ENCODE data around the gene RASD2.
A peak's percentile ranks its signal among the peaks of the same experiment; 100 is the strongest.
"Not testable (repeated sequence)": the region's sequence is repeated elsewhere in the genome, so short reads cannot be mapped to it uniquely, and the experiment has no call there.

Gene RASD2, protein sequence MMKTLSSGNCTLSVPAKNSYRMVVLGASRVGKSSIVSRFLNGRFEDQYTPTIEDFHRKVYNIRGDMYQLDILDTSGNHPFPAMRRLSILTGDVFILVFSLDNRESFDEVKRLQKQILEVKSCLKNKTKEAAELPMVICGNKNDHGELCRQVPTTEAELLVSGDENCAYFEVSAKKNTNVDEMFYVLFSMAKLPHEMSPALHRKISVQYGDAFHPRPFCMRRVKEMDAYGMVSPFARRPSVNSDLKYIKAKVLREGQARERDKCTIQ

DNA sequence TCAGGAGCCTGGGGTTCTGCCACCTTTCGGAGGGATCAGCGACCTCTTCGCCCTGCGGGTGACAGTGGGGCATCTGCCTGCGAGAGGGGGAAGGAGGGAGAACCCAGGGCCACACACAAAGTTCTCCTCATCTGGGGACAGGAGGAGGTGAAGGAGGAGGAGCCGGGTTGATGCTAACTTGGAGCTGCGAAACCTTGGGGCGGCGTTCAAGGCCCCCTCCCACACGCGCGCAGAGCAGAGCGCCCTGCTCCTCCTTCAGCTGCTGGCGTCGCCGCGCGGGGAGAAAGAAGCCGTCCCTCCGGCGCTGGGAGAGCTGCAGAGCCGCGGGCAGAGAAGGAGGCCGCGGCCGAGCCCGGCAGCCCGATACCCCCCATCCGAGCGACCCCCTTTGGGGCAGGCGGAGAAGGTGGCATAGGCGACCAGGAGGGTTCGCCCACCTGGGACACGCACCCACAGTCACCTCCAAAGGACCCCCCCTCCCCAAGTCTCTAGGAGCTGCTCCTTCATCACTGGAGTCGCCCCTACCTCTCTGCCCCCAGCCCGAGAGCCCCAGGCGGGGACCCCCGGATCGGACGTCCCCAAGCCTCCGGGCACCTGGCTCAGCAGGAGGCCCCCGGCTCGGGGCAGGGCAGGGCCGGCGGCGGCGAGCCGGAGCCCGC, at the start of gene RASD2:
Gene RASD2, plus strand, starts transcription at position 237 of the 659 bp plus-strand sequence. CDS start 5,979 bp downstream, outside the sequence.
- peak; percentile 48 for DNase-seq (ENCODE audit: low spot score)

DNA sequence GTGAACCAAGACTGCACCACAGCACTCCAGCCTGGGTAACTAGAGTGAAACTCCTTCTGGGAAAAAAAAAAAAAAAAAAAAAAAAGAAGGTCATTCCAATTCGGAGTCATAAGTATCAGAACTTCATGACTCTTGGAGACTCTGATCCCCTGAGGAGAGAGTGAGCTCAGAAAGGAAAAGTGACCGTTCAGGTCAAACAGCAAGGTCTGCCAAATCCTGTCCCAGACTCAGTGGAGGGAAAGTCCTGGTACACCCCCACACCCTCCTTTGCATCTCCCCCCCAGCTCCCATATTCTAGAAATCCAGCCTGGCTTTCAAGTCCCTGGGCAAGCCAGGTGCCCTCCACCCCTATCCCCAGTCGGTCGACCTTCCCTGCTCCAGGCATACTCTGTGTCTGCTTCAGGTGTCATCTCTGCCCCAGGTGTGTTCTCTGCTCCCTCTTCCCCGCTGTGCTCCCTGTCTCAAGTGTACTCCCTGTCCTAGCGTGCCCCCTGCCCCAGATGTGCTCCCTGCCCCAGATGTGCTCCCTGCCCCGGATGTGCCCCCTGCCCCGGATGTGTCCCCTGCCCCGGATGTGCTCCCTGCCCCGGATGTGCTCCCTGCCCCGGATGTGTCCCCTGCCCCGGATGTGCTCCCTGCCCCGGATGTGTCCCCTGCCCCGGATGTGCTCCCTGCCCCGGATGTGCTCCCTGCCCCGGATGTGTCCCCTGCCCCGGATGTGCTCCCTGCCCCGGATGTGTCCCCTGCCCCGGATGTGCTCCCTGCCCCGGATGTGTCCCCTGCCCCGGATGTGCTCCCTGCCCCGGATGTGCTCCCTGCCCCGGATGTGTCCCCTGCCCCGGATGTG, 49.3 kb upstream of the RASD2 start:
- not testable (repeated sequence) for DNase-seq (ENCODE audit: low spot score)

DNA sequence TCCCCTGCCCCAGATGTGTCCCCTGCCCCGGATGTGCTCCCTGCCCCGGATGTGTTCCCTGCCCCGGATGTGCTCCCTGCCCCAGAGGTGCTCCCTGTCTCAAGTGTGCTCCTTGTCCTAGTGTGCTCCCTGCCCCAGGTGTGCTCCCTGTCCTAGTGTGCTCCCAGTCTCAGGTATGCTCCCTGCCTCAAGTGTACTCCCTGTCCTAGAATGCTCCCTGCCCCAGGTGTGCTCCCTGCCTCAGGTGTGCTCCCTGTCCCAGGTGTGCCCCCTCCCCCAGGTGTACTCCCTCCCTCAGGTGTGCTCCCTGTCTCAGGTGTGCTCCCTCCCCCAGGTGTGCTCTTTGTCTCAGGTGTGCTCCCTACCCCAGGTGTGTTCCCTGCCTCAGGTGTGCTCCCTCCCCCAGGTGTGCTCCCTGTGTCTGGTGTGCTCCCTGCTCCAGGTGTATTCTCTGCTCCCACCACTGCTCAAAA, 48.7 kb upstream of the RASD2 start:
- DNase-seq (ENCODE audit: low spot score), result no peak

DNA sequence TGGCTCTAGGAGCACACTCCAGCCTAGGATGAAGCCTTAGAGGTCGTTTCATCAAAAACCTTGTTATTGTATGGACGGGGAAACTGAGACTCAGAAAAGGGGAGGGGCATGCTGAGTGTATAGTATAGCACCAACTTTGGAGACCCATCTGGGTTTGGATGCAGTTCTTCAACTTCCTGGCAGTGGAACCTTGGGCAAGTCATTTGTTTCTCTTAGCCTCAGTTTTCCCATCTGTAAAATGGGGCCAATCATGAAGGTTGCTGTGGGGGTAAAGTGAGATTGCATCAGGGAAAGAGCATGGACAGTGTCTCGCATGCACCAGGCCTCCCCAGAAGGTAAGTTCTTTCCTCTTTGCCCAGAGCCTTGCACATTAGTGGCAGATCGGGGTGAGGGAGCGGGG, 47.6 kb upstream of the RASD2 start:
- no peak for DNase-seq (ENCODE audit: low spot score)

DNA sequence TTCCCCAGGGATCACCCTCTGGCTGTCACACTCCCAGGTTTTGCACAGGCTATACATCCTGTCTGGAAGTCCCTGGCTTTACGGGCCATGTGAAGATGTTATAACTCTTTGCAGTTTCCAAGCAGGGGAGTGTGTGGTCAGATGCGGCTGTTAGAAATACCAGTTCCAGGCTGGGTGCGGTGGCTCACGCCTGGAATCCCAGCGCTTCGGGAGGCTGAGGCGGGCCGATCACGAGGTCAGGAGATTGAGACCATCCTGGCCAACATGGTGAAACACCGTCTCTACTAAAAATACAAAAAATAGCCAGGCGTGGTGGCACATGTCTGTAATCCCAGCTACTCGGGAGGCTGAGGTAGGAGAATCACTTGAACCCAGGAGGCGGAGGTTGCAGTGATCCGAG, 44.9 kb upstream of the RASD2 start:
- not testable (repeated sequence) for DNase-seq (ENCODE audit: low spot score)

DNA sequence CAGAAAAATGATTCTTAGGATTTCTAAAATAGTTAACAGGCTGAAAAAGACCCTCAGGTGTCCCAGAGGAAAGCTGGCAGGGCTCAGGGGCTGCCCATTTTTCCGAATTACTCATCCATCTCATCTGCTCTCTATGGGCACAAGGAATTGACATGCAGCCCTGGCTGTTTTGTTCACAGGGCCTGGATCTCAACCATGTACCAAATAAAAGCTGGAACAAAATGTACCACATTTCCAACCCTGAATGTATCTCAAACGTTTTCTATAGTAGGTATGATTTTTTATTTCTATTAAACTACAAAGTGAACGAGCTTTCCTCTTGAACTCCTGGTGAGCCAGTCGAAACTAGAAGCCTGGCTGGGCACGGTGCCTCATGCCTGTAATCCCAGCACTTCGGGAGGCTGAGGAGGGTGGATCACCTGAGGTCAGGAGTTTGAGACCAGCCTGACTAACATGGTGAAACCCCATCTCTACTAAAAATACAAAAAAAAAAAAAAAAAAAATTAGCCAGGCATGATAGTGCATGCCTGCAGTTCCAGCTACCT, 43.8 kb upstream of the RASD2 start:
- DNase-seq (ENCODE audit: low spot score), result no peak

DNA sequence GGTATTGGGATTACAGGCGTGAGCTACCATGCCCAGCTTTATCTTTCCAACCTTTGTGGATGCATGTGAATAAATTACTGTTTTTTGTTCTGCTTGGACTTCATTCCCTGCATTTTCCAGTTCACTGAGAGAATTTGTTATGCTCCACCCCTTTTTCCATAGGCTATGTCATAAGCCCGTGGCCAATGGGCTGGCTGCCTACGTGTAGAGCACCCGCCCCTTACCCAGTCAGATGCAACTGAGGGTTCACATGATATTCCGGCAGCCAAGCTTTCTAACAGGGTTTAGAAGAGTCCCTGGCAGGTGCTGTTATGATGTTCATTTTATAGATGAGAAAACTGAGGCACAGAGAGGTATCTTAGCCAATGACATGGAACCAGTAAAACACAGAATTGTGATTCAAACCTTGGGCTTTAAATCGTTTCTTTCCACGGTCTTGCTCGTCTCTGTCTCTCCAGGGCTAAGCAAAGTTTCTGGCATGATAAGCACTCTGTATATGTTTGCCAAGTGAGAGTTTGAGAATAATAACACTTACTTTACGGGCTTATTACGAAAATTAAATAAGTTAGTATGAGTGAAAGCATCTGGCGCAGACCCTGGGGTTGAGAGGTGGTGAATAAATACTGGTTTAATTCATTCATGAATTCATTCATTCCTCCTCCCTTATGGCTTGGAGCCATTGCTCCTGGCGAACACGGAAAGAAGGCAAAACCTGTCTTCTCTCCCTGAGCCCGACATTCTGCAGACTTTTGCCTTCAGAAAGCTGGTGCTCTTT, 42.4 kb upstream of the RASD2 start:
- DNase-seq (ENCODE audit: low spot score), result no peak

DNA sequence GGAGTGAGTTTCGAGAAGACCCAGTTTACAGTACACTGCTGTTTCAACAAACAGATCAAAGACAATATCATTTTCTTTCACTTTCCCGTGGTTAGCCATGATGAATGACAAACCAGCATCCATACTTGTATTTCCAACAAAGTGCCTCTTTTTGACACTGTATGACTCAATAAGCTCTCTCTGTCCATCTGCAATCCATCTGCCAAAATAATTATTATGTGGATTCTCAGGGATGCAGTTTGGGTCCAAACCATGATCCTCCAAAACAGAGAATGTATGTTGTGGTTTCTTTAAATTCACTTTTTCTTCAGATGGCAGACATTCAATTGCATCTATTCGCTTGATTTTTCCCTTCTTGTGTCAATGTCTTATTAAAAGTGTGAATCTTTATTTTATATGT, 37.8 kb upstream of the RASD2 start:
- DNase-seq (ENCODE audit: low spot score), result no peak

DNA sequence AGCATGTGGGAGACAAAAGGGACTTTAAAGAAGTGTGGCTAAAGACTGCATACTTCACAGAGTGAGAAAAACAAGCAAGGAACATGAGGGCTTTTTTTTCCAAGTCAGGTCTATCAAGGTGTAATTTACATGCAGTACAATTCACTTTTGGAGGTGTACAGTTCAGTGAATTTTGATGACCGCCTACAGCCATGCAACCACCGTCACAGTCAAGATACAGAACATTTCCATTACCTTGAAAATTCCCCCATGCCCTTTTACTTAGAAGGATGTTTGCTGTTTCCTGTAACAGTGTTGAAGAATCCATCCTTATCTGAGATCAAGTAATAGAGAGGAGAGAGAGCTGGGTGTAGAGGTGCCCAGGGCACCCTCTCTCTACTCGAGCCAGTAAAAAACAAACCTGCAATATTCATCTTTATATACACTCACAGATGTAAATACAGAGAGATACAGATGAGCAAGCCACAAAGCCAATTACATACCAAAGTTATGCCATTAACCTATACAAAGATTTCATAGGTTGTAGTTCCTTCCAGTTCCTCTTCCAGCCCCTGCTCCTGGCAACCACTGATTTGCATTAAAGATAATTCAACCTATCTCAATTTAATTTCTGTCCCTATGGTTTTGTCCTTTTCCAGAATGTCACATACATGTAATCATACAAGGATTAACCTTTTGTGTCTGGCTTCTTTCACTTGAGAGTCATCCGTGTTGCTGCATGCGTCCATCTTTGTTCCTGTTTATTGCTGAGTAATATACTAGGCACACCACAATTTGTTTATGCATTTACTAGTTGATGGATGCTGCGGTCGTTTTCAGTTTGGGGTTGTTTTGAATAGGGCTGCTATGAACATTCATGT, 35.0 kb upstream of the RASD2 start:
- DNase-seq (ENCODE audit: low spot score), result no peak

DNA sequence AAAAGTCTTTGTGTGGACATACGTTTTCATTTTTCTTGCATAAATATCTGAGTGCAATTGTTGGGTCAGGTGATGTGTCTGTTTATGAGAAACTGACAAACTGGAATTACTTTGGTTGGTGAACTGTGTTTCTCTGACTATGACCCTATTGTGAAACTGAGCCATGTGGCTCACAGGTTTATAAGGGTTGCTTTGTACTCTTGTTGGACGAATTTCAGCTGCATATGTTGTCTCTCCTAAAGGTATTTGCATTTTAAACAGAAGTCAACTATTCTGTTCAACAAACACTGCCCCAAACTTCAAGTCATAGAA, 34.4 kb upstream of the RASD2 start:
- no peak for DNase-seq (ENCODE audit: low spot score)

DNA sequence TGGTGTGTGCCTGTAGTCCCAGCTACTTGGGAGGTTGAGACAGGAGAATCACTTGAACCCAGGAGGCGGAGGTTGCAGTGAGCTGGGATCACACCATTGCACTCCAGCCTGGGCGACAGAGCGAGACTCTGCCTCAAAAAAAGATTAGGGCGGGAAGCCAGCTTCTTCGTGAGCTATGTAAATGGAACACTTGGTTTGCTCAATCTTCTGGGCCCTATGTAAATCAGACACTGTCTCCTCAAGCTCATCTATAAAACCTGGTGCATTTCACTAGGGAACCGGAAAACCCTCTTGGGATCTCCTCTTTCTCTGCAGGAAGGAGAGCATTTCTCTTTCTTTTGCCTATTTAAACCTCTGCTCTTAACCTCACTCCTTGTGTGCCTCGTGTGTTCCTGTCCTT, 32.8 kb upstream of the RASD2 start:
- DNase-seq (ENCODE audit: low spot score), result not testable (repeated sequence)

DNA sequence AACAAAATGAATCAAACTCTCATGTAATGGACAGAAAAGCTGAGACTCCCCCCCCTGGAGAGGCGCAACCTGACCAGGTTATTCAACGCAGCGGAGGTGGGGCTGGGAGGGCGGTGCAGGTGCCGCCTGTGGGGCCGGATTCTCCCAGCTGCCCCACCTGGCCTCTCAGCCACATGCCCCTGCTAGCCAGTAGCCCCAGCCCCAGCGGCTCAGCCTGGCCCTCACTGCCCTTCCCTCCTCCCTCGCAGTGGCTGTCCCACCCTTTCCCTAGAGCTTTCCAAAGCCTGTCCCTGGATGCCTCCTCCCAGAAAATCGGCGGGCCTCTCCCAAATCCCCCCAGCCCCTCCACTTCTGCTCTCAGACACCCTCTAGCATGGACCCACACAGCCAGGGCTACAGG, 31.2 kb upstream of the RASD2 start:
- no peak for DNase-seq (ENCODE audit: low spot score)

DNA sequence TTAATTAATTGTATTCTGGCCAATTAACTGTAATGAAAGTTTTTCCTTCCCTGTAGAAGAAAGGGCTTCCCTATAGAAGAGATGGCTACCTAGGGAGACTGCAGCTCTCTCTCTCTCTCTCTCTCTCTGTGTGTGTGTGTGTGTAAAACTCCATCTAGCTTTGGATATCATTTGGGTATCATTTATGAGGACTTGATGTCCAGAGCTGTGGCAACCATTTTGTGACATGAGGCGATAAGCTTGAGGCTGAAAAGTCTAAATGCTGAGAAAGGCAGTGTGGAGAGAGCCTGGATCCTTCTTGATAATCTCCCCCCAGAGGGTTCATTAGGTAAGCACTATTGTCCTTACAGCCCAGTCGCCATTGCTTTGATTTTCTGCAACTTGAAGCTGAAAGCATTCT, 30.7 kb upstream of the RASD2 start:
- DNase-seq (ENCODE audit: low spot score), result no peak

DNA sequence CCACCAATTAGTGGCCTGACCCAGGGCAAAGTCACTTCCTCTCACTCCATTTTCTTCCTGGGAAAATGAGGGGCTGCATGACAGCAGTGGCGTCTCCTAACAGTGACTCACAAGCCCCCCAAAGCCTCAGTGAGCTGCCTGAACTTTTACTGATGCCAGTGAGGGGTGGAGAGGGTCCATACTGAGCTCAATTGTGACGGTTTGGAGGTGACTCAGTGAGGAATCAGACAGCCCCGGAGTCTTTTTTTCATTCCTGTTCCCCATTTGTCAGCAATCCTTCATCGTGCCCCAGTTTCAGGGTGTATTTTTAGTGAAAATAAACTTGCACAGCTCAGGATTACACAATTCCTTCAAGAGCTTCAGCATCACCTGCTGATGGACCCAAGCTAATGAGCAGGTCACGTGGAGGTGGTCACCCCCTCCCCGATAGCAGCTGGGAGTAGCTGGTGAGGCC, 30.1 kb upstream of the RASD2 start:
- no peak for DNase-seq (ENCODE audit: low spot score)

DNA sequence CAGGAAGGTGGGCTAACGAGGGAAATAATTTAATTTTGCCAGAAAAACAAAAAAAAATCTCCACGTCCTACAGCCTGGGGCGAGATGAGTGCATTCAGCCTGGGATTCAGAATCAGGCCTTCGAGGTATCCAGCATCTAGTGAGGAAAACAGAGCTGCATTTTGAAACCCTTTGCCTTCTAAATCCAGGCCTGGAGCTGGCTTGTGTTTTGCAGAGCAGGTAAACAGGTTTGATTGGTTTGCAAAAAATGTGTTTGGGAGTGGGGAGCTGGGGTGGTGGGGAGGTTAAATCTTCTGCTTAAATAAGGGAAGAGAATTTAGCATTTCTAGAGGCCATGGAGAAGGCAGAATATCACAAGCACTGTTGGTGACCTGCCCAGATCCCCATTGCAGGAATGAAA, 29.7 kb upstream of the RASD2 start:
- no peak for DNase-seq (ENCODE audit: low spot score)

DNA sequence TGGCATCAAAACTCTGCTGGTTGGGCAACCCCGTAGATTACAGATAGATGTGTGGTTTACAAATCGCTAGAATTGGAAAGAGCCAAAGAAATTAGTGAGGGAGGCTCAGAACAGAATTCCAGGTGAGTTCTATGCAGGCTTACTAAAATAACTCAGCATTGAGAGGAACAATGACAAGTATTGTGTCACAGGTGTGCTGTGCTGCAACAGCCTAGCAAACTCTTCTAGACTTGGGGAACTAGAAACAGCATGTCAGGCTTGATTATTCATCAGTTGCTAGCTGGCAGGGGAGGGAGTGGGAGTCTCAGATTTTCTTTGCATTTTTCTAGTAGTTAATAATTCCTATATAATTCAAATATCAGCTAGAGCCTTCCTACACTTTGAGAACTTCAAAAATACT, 26.3 kb upstream of the RASD2 start:
- DNase-seq (ENCODE audit: low spot score), result no peak

DNA sequence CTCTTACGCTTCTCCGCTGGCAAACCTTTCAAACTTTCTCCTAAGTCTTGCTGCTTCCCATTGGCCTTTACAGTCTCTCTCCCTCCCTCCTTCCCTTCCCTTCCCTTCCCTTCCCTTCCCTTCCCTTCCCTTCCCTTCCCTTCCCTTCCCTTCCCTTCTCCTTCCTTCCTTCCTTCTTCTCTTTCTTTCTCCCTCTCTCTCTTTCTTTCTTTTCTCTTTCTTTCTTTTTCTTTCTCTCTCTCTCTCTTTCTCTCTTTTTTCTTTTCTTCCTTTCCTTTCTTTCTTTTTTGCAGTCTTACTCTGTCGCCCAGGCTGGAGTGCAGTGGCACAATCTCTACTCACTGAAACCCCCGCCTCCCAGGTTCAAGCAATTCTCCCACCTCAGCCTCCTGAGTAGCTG, 24.7 kb upstream of the RASD2 start:
- not testable (repeated sequence) for DNase-seq (ENCODE audit: low spot score)

DNA sequence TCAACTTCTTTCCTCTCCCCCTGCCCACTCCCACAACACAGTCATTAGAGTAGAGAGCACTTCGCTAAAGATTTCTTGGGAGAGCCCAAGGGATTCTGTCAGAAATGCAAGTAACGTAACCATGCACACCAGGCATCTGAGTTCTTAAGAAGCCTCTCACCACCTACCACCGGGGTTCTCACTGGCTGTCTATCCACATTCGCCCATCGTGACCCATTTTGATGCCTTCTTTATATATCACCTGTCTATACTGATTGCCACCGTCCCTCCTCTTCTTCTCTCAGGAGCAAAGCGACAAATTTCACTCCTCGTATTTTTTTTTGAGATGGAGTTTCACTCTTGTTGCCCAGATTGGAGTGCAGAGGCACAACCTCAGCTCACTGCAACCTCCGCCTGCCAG, 23.9 kb upstream of the RASD2 start:
- no peak for DNase-seq (ENCODE audit: low spot score)

DNA sequence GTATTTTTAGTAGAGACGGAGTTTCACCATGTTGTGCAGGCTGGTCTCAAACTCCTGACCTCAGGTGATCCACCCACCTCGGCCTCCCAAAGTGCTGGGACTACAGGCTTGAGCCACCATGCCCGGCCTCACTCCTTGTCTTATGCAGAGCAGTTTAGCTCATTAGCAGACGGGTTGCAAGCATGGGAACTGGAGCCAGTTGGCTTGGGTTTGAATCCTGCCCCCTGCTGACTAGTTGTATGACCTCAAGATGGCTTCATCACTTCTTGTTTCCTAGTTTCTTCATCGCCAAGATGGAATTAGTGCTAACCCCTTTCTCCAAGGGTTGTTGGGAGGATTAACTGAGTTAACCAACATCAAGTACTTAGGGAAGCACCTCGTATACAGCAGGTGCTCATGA, 23.4 kb upstream of the RASD2 start:
- no peak for DNase-seq (ENCODE audit: low spot score)

DNA sequence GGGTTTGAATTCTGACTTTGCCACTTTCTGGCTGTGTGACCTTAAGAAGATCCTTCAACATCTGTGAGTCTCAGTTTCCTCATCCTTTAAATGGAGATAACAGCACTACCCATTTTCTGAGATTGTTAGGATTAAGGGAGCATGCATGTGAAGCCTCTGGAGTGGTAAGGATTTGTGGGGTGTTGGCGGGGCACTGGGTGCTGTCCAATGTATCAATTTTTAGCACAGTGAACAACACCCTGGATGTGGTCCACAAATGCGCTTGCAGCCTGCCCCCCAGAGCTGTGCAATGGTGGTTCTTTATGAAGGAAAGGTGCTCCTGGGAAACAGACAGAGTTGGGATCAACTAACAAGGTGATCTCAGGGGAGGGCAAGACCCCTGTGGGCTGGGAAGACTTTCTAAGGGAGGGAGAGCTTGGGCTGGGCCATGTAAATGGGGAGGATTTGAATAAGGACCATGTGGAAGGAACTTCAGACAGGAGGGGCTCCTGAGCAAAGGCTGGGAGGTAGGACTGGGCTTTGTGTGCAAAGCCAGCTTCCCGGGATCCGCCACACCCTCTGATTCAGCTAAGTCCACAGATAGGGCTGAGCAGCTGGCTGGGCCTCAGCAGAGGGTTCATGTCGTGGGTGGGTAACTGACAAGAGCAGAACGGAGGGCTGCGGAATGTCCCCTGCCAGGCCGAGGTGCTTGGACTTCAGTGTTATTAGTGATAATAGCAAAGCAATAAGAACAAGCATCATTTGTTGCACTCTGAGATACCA, 22.7 kb upstream of the RASD2 start:
- no peak for DNase-seq (ENCODE audit: low spot score)

All from AG08396 (cell line).